Endothelial cell (in vitro differentiated cells): ENCODE data around the gene CDCA8. TPM values are rescaled to one million over a fixed set of nuclear protein-coding genes. Genes with fewer than 3 reads are reported as not detected.

ENCODE experiments used
- DNase-seq: peaks from one replicate; pipeline ENCODE4 v3.0.0; 2021; ENCODE audit warnings: low spot score
- H3K27ac Mint-ChIP-seq: one replicate; pipeline ENCODE4 v1.8.0; 2021; ENCODE audit warnings: mixed read lengths, inconsistent platforms; ENCODE audit not compliant: unreplicated experiment
- H3K27me3 Mint-ChIP-seq: one replicate; pipeline ENCODE4 v1.8.0; 2021; ENCODE audit warnings: mild to moderate bottlenecking, moderate library complexity, mixed read lengths, inconsistent platforms; ENCODE audit not compliant: unreplicated experiment
- H3K36me3 Mint-ChIP-seq: one replicate; pipeline ENCODE4 v1.8.0; 2021; ENCODE audit warnings: mild to moderate bottlenecking, low read depth, mixed read lengths, inconsistent platforms; ENCODE audit not compliant: unreplicated experiment
- H3K4me1 Mint-ChIP-seq: one replicate; pipeline ENCODE4 v1.8.0; 2021; ENCODE audit warnings: mild to moderate bottlenecking, mixed read lengths, inconsistent platforms; ENCODE audit not compliant: unreplicated experiment
- H3K4me3 Mint-ChIP-seq: one replicate; pipeline ENCODE4 v1.8.0; 2021; ENCODE audit warnings: mild to moderate bottlenecking, mixed read lengths, inconsistent platforms; ENCODE audit not compliant: unreplicated experiment
- H3K9me3 Mint-ChIP-seq: one replicate; pipeline ENCODE4 v1.8.0; 2021; ENCODE audit warnings: mixed read lengths, inconsistent platforms; ENCODE audit not compliant: unreplicated experiment
- total RNA-seq: library from RNA; stranded (reverse); fragmentation: NEBNext Ultra II Directional; extraction: Animal tissue kit (Norgen Biotek cat#: 25700); gene quantifications from one replicate; pipeline ENCODE4 v1.2.1, GENCODE V29; 2021; ENCODE audit not compliant: unreplicated experiment
- TF ChIP-seq, protein P1 (sequence below): fragments of 200-600 bp; sonication (generic); IDR thresholded peaks from one replicate; pipeline ENCODE4 v1.5.0; 2021; ENCODE audit warnings: antibody characterized with exemption; ENCODE audit not compliant: unreplicated experiment

Gene CDCA8
- total RNA-seq, 1 donor from 2014 or later = 7.8 TPM

DNA sequence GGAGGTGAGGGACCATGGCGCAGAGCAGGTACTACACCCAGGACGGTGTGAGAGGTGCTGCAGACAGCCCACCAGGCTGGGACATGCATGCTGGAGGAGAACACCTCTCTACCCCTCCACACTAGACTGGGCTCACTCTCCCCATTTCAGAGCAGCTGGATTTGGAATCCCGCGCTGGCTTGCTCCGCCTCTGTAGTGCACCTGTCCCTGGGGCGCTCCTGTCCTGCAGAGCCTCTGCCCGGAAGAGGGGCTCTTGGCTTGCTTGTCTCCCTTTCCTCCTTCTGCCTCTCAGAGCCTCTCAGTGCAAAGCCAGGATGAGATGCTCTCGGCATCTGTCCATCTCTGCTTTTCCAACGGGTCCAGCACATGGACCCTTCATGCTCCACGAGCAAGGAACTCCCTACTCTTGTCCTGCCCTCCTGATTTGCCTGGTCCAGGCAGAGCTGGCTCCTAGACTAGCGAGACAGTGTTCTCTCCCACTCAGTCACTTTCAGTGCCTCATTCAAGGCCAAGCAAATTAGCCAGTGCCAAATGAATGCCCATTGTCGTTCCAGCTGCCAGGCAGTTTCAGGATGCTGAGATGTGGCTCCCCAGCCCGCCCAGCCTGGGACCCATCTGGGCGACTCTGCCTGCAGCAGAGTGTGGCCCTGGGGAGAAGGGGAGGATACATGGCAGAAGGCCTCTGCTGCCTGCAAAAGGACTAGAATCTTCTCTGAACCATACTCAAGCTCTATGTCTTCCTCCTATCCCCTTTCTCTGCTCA lies 33.7 kb downstream of the CDCA8 start:
- Mint-ChIP-seq H3K27me3 (peaks cover 9% of the 10 kb centered on the region), H3K27ac (no peak overlapping the region), H3K4me3 (no peak overlapping the region), H3K9me3 (no peaks in the 10 kb centered on the region), H3K4me1 (no peaks in the 10 kb centered on the region), H3K36me3 (no peaks in the 10 kb centered on the region)
- TF ChIP-seq, protein P1, sequence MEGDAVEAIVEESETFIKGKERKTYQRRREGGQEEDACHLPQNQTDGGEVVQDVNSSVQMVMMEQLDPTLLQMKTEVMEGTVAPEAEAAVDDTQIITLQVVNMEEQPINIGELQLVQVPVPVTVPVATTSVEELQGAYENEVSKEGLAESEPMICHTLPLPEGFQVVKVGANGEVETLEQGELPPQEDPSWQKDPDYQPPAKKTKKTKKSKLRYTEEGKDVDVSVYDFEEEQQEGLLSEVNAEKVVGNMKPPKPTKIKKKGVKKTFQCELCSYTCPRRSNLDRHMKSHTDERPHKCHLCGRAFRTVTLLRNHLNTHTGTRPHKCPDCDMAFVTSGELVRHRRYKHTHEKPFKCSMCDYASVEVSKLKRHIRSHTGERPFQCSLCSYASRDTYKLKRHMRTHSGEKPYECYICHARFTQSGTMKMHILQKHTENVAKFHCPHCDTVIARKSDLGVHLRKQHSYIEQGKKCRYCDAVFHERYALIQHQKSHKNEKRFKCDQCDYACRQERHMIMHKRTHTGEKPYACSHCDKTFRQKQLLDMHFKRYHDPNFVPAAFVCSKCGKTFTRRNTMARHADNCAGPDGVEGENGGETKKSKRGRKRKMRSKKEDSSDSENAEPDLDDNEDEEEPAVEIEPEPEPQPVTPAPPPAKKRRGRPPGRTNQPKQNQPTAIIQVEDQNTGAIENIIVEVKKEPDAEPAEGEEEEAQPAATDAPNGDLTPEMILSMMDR = no peak
- DNase-seq = no peak

DNA sequence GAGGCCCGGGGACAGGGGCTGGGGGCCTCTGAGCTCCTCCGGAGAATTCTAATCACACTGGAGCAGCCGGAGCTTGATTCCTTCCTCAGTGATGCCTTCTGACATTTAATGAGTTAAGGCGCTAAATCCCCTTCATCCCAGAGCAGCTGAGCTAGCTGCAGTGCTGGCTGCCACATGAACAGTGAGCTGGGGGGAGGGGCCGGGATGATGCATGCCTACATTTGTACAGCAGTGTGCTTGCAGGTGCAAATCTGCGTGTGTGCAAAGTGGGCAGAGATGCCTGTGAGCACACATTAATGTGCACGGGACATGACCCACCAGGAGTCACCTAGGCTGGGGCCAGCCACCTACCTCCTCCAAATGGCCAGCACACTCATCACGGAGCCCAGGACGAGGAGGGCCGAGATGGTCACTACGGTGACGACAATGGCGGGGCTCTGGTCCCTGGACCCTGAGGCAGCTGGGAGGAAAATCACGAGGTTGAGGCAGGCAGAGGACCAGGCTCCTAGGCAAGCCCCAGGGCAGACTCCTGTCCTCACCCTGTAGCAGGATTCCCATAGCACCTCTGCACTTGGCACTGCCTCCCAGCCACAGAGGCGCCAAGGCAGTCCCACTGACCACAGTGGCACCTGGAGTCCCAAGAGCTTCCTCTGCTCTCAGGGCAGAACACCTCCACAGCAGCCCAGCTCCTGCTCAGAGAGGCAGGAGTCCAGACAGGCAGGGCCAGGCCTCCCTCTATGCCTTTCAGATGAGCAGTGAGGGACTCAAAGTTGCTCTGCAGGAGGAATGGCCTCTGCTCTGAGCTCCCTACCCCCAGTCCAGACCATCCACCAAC lies 34.7 kb downstream of the CDCA8 start:
- peaks cover 9% of the 10 kb centered on the region for H3K27me3 Mint-ChIP-seq
- H3K36me3 Mint-ChIP-seq = no peaks in the 10 kb centered on the region
- DNase-seq = no peak
- TF ChIP-seq, protein P1 = no peak
- H3K4me3 Mint-ChIP-seq = no peak overlapping the region
- no peak overlapping the region for H3K27ac Mint-ChIP-seq
- no peaks in the 10 kb centered on the region for H3K4me1 Mint-ChIP-seq
- no peaks in the 10 kb centered on the region for H3K9me3 Mint-ChIP-seq

DNA sequence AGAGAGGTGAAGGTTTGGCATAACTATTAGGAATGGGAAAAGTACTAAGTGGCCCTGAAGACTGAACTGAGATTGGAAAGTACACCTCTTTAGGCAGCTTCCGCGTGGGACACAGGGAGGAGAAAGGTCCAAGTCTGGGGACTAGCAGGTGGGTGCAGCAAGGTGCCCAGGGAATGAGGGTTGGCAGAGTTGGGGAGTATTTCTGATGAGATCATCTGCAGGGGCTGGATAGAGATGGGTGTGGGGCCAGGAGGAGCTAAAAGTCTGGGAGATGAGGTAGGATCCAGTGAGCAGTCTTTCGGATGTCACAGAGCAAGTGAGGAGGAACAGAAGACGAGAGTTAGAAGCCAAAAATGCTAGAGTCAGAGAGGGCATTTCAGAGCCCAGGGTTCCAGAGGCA lies 36.1 kb downstream of the CDCA8 start:
- no peaks in the 10 kb centered on the region for H3K9me3 Mint-ChIP-seq

DNA sequence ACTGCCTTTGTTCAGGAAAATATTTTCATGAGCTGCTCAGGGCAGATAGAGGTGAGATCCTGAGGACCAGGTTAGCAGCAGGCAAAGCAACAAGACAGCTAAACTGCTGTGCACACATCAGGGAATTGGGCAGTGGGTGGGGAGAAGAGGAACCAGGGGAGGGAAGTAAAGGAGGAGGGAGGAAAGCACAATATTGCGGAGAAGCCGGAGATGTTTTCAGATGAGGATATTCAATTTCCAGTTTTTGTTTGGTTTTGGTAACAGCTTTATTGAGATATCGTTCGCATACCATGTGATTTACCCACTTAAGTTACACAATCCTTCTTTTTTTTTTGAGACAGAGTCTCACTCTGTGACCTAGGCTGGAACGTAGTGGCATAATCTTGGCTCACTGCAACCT lies 38.1 kb downstream of the CDCA8 start:
- no peaks in the 10 kb centered on the region for H3K36me3 Mint-ChIP-seq
- TF ChIP-seq, protein P1 = no peak
- no peaks in the 10 kb centered on the region for H3K4me1 Mint-ChIP-seq
- no peak overlapping the region for H3K27ac Mint-ChIP-seq
- H3K9me3 Mint-ChIP-seq = no peaks in the 10 kb centered on the region
- DNase-seq = no peak
- no peak overlapping the region for H3K4me3 Mint-ChIP-seq
- peaks cover 8% of the 10 kb centered on the region for H3K27me3 Mint-ChIP-seq

More for the DNA sequence above, 36.1 kb downstream of the CDCA8 start:
- Mint-ChIP-seq H3K4me1 (no peaks in the 10 kb centered on the region), H3K4me3 (no peak overlapping the region), H3K27me3 (peaks cover 9% of the 10 kb centered on the region), H3K36me3 (no peaks in the 10 kb centered on the region), H3K27ac (no peak overlapping the region)
- TF ChIP-seq, protein P1 = no peak
- no peak for DNase-seq
